C4-2B (cell line): ENCODE results near the gene SUCLG1.
"Not testable (repeated sequence)": the region's sequence is repeated elsewhere in the genome, so short reads cannot be mapped to it uniquely, and the experiment has no call there.

Experiments
- H3K27ac ChIP-seq: fragments of 450-650 bp; 2 replicates; pipeline ENCODE4 v1.5.1; 2017
- ZFX ChIP-seq: fragments of 450-650 bp; IDR thresholded peaks from 2 replicates; pipeline ENCODE4 v1.6.1; 2017
- TF ChIP-seq, protein P1 (sequence below): fragments of 450-650 bp; conservative IDR thresholded peaks from 2 replicates; pipeline ENCODE4 v1.5.1; 2017; ENCODE audit warnings: mild to moderate bottlenecking

The SUCLG1 gene

DNA sequence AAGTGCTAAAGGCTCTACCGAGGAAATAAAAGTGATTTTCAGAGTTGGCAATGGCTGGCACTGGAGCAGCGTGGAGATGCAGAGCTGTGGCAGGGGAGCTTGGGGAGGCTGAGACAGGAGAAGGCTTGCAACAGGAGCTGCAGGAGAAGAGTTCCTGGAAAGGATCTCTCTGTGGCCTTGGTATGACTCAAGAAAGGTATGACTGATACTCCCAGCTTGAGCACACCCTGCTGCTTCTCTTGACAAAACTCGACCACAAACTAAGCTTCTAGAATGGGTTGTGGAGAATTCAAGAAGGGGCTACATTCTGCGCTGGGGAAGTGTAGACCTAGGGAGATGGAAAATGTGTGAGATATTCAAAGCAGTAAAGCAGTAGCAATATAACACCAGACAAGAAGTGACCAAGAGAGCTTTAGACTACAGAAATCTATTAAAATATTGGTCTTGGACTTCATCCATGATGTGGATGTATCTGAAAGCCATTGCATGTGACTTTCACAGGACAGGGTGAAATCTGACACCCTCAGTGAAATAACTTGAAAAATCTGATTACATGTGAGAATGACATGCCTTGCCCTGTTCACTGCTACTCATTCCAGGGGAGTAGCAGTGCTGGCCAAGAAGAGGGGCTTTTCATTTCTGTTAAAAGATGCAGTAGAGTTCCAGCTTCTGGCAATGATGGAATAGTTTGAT is 41.5 kb downstream of the SUCLG1 start:
- H3K27ac ChIP-seq = no peak overlapping the region
- no peak for TF ChIP-seq ZFX
- TF ChIP-seq, protein P1, sequence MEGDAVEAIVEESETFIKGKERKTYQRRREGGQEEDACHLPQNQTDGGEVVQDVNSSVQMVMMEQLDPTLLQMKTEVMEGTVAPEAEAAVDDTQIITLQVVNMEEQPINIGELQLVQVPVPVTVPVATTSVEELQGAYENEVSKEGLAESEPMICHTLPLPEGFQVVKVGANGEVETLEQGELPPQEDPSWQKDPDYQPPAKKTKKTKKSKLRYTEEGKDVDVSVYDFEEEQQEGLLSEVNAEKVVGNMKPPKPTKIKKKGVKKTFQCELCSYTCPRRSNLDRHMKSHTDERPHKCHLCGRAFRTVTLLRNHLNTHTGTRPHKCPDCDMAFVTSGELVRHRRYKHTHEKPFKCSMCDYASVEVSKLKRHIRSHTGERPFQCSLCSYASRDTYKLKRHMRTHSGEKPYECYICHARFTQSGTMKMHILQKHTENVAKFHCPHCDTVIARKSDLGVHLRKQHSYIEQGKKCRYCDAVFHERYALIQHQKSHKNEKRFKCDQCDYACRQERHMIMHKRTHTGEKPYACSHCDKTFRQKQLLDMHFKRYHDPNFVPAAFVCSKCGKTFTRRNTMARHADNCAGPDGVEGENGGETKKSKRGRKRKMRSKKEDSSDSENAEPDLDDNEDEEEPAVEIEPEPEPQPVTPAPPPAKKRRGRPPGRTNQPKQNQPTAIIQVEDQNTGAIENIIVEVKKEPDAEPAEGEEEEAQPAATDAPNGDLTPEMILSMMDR = no peak

DNA sequence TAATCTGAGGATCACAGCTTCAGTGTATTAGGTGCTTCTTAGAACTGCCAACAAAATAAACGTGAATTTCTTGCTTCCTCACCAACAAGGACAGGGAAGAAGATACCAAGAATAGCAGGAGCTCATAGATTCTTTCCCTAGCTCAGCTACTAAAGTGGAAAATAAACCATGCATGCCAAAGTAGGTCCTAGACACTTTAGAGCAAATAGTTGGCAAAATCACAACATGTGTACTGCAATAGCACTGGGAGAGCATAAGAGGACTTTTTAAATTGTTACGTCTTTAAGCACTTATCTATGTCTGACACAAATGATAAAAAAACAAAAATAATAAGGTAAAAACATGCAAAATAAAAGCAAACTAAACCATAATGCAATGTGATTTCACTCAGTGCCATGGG is 49.5 kb downstream of the SUCLG1 start:
- H3K27ac ChIP-seq = no peak overlapping the region
- TF ChIP-seq ZFX = no peak

DNA sequence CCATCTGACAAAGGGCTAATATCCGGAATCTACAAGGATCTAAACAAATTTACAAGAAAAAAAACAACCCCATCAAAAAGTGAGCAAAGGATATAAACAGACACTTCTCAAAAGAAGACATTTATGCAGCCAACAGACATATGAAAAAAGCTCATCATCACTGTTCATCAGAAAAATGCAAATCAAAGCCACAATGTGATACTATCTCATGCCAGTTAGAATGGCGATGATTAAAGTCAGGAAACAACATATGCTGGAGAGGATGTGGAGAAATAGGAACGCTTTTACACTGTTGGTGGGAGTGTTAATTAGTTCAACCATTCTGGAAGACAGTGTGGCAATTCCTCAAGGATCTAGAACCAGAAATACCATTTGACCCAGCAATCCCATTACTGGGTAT is 57.0 kb downstream of the SUCLG1 start:
- H3K27ac ChIP-seq = not testable (repeated sequence)

DNA sequence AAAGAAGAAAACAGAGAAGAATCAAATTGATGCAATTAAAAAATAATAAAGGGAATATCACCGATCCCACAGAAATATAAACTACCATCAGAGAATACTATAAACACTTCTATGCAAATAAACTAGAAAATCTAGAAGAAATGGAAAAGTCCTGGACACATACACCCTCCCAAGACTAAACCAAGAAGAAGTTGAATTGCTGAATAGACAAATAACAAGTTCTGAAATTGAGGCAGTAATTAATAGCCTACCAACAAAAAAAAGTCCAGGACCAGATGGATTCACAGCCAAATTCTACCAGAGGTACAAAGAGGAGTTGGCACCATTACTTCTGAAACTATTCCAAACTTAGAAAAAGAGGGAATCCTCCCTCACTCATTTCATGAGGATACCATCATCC is 59.2 kb downstream of the SUCLG1 start:
- H3K27ac ChIP-seq = not testable (repeated sequence)

DNA sequence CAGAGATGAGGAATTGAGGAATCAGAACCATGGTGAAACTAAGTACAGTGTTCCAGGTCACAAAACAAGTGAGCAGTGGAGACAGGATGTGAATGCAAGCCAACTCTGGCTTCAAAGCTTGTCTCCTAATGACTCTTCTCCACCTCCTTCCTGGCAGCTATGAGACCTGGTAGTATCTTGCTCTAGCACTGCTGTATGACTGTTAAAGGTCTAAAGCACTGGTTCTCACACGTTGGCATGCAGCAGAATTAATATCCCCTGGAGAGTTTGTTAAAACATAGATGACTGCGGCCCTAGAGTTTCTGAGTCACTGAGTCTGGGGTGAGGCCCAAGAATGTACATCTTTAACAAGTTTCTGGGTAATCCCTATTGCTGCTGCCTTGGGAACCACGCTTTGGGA is 63.3 kb downstream of the SUCLG1 start:
- H3K27ac ChIP-seq = no peak overlapping the region
- TF ChIP-seq, protein P1 = no peak
- TF ChIP-seq ZFX = no peak

DNA sequence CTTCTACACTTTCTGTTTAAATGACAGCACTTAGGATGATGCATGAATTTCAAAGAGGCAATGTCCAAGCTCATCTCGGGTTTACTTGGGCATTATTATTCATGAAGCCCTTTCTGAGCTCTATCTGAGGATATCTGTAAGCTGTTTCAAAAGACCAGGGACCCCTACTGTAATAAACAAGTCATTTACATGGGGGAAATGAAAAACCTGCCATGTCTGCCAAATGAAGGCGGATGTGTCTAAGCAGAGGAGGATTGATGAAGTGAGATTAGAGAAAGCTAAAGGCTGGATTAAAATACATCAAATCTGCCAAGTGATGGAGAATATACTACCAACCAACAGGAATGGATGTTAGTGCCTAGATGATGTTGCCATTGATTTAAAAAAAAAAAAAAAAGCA is 64.5 kb downstream of the SUCLG1 start:
- no peak overlapping the region for H3K27ac ChIP-seq
- no peak for TF ChIP-seq ZFX
- TF ChIP-seq, protein P1 = no peak

DNA sequence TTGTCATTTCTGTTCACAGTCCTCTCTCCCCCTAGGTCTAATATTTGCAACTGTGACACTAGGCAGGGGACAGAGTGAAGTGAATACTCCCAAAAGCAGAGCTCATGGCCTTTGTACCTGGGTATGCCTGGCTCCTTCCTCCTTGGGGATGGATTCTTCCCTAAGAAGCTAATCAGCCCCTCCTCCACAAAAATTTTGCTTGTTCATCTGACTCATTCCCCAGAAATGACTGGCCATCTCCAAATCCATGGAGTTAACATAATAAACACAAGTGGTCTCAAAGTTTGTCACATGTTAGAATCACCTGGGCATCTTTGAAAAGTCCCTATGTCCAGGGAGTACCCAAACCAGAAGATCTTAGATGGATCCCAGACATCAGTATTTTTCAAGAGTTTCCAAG is 65.3 kb downstream of the SUCLG1 start:
- no peak for TF ChIP-seq ZFX
- TF ChIP-seq, protein P1 = no peak
- H3K27ac ChIP-seq = no peak overlapping the region

DNA sequence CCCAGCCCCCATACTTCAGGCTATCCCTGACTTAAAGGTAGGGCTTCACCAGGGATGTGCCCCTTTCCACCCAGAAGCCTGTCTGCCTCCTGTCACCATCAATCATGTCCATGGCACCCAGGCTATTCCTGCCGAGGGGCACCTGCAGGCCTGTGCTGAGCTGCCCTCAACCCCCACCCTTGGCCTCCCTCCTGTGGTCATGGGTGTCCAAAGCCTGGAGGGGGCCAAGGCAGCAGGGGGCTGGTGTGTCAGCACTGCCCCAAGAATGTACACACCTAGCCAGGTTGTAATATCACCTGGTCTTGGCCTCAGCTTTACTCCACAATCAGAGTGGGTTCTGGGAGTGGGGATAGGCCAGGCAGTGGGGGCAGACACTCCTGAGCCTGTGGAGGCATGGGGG is 69.3 kb downstream of the SUCLG1 start:
- no peak for TF ChIP-seq ZFX
- TF ChIP-seq, protein P1 = no peak
- H3K27ac ChIP-seq = no peak overlapping the region

DNA sequence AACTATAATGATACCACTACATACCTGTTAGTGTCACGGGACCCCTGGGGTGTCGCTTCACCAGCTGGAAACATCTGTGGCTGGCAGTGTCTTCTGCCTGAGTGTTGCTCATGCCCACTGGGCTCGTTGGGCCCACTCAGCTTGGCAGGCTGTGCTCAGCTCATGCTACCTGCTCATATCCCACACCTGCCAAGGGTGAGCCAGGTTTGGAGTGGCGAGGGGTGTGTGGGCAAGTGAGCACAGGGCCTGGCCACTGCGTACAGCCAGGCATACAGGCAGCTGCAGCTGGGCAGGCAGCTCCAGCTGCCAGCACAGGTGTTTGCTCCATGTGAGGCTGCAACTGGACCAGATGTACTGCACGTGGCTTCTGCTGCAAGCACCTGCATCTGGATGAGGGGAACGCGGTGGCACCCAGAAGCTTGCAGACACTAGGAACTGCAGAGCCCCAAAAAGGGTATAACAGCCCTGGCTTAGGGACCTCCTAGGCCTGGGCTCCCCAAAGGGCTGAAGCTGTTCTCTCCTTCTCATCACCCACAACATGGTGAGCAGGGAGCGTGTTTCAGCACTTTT is 70.1 kb downstream of the SUCLG1 start:
- TF ChIP-seq, protein P1 = no peak
- no peak for TF ChIP-seq ZFX

More for the DNA sequence above, 70.1 kb downstream of the SUCLG1 start:
- H3K27ac ChIP-seq = no peak overlapping the region
